Measurements from ENCODE around the gene PMM2.

PMM2 gene

DNA sequence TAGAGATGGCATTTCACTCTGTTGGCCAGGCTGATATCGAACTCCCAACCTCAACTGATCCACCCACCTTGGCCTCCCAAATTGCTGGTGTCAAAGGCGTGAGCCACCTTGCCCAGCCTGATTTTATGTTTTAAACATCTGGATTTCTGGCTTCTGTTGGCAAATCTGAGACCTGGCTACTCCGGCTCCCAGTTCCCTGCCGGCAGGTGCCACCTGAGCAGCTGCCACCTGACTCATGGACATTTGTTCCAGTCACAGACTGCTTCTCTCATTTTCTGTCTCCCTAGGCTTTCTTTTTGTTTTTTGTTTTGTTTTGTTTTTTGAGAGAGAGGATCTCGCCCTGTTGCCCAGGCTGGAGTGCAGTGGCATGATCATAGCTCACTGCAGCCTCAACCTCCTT, 9.6 kb downstream of the PMM2 start:
- no peaks in the 10 kb centered on the region for H3K4me1 ChIP-seq
- H3K27me3 ChIP-seq = no peaks in the 10 kb centered on the region
- H3K36me3 ChIP-seq = peaks cover 100% of the 10 kb centered on the region in 11 experiments
- H3K4me3 ChIP-seq = no peak overlapping the region
- H3K9me3 ChIP-seq (replicated peaks in 1 of 11) = no peaks in the 10 kb centered on the region
- no peak overlapping the region for H3K4me2 ChIP-seq
- TF ChIP-seq Cebpa-rat (IDR thresholded peaks at IDR 0.05) = no peak
- H3K27ac ChIP-seq = no peak overlapping the region
- peaks cover 16 to 100% (median 79%) of the 10 kb centered on the region in 11 experiments; a peak in 21 of 22 replicates for H4K20me1 ChIP-seq
- no peak overlapping the region for H3K9ac ChIP-seq

DNA sequence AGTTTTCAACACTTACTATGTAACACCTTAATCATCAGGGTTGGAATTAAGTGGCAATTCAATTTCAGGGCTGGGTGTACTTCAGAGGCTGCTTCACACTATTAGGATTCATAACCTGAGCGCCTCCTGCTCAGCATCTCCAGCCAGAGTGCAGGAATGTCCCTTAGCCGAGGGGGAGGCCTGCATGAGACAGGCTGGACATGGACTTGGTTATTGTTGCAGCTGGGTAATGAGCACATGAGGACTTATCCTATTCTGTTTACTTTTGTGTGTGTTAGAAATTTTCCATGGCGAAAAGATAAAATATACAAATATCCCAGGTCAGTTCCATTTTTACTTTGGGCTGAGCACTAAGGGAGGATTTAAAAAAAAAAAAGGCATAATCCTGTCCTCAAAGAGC, 10.4 kb downstream of the PMM2 start:
- Histone ChIP-seq H3K27me3 (no peaks in the 10 kb centered on the region), H3K9ac (peak overlapping the region in 1 of 11 experiments; percentile 13; a peak in 1 of 22 replicates), H3K27ac (no peak overlapping the region), H3K9me3 (replicated peaks in 1 of 11) (no peaks in the 10 kb centered on the region), H3K4me1 (no peaks in the 10 kb centered on the region), H4K20me1 (peaks cover 16 to 100% (median 71%) of the 10 kb centered on the region in 11 experiments; a peak in 21 of 22 replicates), H3K4me3 (no peak overlapping the region), H3K36me3 (peaks cover 100% of the 10 kb centered on the region in 11 experiments), H3K4me2 (no peak overlapping the region)
- no peak for TF ChIP-seq Cebpa-rat (IDR thresholded peaks at IDR 0.05)

GRCh38 chr16:8808613-8809353, 11.1 kb downstream of the PMM2 start:
- H3K4me3 ChIP-seq = no peak overlapping the region

GRCh38 chr16:8812162-8812843, 14.7 kb downstream of the PMM2 start:
- Histone ChIP-seq H3K4me2 (no peak overlapping the region), H3K36me3 (peaks cover 90 to 100% (median 100%) of the 10 kb centered on the region in 11 experiments), H3K9me3 (replicated peaks in 1 of 11) (no peaks in the 10 kb centered on the region), H3K4me1 (peaks cover 8 to 20% (median 15%) of the 10 kb centered on the region in 10 experiments), H3K9ac (no peak overlapping the region), H3K27ac (no peak overlapping the region), H4K20me1 (peaks cover 4 to 98% (median 47%) of the 10 kb centered on the region in 11 experiments; a peak in 19 of 22 replicates), H3K4me3 (no peak overlapping the region), H3K27me3 (no peaks in the 10 kb centered on the region)
- TF ChIP-seq Cebpa-rat (IDR thresholded peaks at IDR 0.05) = no peak

More at GRCh38 chr16:8808613-8809353, 11.1 kb downstream of the PMM2 start:
- Histone ChIP-seq H3K9ac (peak overlapping the region in 1 of 11 experiments; percentile 13; a peak in 1 of 22 replicates), H3K27ac (no peak overlapping the region), H3K36me3 (peaks cover 100% of the 10 kb centered on the region in 11 experiments), H3K4me1 (no peaks in the 10 kb centered on the region), H3K9me3 (replicated peaks in 1 of 11) (no peaks in the 10 kb centered on the region), H3K27me3 (no peaks in the 10 kb centered on the region), H4K20me1 (peaks cover 16 to 100% (median 70%) of the 10 kb centered on the region in 11 experiments; a peak in 21 of 22 replicates), H3K4me2 (no peak overlapping the region)
- TF ChIP-seq Cebpa-rat (IDR thresholded peaks at IDR 0.05) = no peak

DNA sequence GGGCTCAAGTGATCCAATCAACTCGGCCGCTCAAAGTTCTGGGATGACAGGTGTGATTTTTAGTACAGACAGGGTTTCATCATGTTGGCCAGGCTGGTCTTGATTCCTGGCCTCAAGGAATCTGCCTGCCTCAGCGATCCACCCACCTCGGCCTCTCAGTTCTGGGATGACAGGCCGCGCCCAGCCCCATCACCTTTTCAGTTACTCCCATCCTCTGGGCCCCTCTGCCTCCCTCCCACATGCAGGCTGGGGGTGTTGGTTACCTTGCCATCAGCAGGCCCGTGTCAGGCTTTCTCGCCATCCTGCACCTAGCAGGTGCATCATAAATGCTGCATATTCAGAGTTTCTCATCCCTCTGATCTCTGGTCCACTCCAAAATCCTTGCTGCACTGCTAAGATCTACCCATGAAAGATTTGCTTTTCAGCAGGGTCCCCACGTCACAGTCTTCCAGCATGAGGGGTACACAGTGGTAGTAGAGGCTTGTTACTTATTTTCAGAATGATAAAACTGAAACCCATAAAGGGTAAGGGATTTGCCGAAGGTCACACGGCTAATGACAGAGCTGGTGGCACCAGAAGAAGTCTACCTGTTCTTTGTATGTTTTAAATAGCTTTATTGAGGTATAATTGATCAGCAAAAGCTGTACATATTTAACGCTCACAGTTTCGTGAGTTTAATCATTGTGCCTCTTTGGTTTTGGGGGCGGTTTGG, 16.6 kb downstream of the PMM2 start:
- peaks cover 23 to 36% (median 30%) of the 10 kb centered on the region in 10 experiments for H3K4me1 ChIP-seq
- H3K4me3 ChIP-seq = no peak overlapping the region
- no peaks in the 10 kb centered on the region for H3K27me3 ChIP-seq
- no peak overlapping the region for H3K9ac ChIP-seq
- H3K36me3 ChIP-seq = peaks cover 79 to 100% (median 100%) of the 10 kb centered on the region in 11 experiments
- TF ChIP-seq Cebpa-rat (IDR thresholded peaks at IDR 0.05) = no peak
- no peak overlapping the region for H3K27ac ChIP-seq
- no peaks in the 10 kb centered on the region for H3K9me3 ChIP-seq (replicated peaks in 1 of 11)
- peaks cover 0 to 98% (median 42%) of the 10 kb centered on the region in 11 experiments; a peak in 19 of 22 replicates for H4K20me1 ChIP-seq
- no peak overlapping the region for H3K4me2 ChIP-seq

DNA sequence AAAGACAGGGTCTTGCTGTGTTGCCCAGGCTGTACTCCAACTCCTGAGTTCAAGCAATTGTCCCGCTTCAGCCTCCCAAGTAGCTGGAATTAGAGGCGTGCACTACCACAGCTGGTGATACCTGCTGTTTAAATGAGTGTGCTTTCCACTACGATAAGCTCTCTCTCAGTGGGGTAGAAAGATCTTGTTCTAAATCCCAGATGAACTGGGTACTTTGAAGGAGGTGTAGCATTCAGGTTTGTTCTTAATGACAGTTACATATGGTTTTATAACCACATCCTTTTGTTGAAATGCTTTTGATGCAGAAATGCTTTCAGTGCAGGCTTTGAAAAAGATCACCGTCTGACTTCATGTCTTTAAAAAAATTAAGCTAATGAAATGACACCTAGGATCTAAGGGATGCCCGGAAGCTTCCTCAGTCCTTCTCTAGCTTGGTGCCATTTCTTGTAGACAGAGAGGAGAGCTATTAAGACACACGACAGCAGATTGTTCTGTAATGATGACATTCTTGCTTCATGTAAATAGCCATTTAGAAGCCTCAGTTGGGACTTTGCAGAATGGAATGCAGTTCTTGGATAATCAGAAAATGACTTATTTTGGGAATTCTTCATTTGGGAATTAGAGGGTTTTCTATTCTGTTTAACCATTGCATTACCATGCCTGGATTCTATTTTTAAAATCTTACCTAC, 19.5 kb downstream of the PMM2 start:
- H3K27ac ChIP-seq = peak overlapping the region in 6 of 11 experiments; percentile 13 to 34 (median 22); a peak in 8 of 22 replicates
- H4K20me1 ChIP-seq = peaks cover 0 to 98% (median 47%) of the 10 kb centered on the region in 11 experiments; a peak in 15 of 22 replicates
- H3K36me3 ChIP-seq = peaks cover 65 to 100% (median 100%) of the 10 kb centered on the region in 11 experiments
- H3K4me3 ChIP-seq = no peak overlapping the region
- H3K9ac ChIP-seq = no peak overlapping the region
- no peaks in the 10 kb centered on the region for H3K27me3 ChIP-seq
- peaks cover 40 to 65% (median 56%) of the 10 kb centered on the region in 10 experiments for H3K4me1 ChIP-seq
- no peak for TF ChIP-seq Cebpa-rat (IDR thresholded peaks at IDR 0.05)
- H3K4me2 ChIP-seq = peak overlapping the region in 7 of 11 experiments; percentile 7 to 57 (median 41); a peak in 10 of 22 replicates
- H3K9me3 ChIP-seq (replicated peaks in 1 of 11) = no peaks in the 10 kb centered on the region

DNA sequence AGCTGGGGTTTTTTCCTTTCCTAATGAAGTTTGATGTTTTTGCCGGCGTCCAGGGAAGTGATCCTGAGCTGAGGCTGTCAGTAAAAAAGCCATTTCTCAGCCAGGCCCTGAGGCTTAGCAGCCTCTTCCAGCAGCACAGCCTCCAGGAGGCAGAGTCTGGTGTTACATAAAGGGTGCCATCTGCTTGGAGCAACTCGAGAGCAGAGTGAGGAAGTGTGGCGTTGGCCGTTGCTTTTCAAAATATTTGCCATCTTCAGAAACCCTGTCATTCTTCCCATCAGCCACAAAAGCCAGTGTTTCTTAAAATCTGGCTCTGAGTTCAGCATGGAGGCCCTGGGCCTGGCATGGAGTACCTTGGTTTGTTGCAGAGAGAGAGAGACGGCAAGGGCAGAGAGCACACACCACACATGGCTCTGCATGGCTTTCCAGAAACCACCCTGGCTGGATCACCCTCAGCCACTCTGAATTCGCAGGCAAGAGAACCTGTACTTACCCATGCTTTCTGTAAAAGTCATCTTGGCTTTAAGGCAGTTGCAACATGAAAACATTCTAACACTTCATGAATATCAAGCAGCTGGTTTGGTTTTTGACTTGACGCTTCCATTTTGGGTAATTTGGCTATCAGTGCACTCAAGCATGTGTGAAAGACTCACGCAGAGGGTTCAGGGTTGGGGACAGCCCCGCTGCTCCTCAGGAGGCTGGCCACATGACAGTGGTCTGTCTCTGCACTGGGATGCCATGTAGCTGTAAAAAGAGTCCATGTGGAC, 21.0 kb downstream of the PMM2 start:
- peak overlapping the region in 4 of 11 experiments; percentile 8 to 50 (median 22); a peak in 3 of 22 replicates for H3K9ac ChIP-seq
- H3K4me1 ChIP-seq = peaks cover 40 to 76% (median 64%) of the 10 kb centered on the region in 10 experiments
- no peak for TF ChIP-seq Cebpa-rat (IDR thresholded peaks at IDR 0.05)
- H3K27me3 ChIP-seq = no peaks in the 10 kb centered on the region
- H3K27ac ChIP-seq = peak overlapping the region in 9 of 11 experiments; percentile 25 to 58 (median 37); a peak in 17 of 22 replicates
- peaks cover 64 to 100% (median 99%) of the 10 kb centered on the region in 11 experiments for H3K36me3 ChIP-seq
- peak overlapping the region; percentile 30 to 76 (median 60); a peak in 20 of 22 replicates for H3K4me2 ChIP-seq
- no peaks in the 10 kb centered on the region for H3K9me3 ChIP-seq (replicated peaks in 1 of 11)
- peaks cover 0 to 98% (median 42%) of the 10 kb centered on the region in 11 experiments; a peak in 15 of 22 replicates for H4K20me1 ChIP-seq
- H3K4me3 ChIP-seq = no peak overlapping the region

All from BLaER1 treated with 17β-estradiol and CSF1 and Interleukin-3, amounts not matched to agents 10 nM and 100 nM (cell line).